Measurements from ENCODE around the gene CHCHD3.

CHCHD3 gene

DNA sequence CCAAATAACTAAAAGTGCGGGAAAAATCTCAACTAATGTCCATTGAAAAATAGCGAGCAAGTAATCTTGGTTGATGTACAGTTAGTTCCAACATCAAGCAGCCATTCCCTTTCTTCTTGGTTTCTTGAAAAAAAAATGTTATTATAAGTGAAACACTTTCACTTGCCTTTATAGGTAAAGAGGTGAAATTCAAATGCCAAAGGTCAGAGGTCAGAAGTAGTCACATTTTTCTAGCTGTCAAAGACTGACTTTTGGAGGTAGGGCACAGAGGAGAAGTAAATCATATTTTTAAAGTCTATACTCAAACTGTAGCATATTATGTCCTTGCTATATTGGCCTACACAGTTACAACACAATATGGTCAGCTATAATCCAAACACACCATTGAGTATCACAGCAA is 62.3 kb downstream of the CHCHD3 start:
- intact Hi-C loops (cut with DNase I): no loop called here
- no peak for DNase-seq

DNA sequence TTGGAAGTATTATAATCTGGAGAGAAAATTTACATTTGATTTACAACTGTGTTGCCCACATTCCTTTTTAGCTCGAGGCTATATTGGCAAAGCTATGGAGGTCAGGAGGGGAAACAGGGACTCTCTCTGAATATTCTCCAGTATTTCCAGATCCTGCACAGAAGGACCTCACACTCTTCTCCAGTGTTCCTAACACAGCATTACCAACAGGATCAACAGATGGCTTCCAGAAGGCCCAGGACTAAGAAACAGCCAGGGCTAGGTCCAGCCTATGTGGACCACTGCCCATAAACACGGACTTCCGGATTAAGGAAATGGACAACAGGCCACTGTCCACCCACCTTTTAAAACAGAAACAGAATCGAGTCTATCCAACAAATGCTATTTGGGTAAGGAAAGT is 65.3 kb downstream of the CHCHD3 start:
- no peak for DNase-seq
- intact Hi-C loops (cut with DNase I): no loop called here

DNA sequence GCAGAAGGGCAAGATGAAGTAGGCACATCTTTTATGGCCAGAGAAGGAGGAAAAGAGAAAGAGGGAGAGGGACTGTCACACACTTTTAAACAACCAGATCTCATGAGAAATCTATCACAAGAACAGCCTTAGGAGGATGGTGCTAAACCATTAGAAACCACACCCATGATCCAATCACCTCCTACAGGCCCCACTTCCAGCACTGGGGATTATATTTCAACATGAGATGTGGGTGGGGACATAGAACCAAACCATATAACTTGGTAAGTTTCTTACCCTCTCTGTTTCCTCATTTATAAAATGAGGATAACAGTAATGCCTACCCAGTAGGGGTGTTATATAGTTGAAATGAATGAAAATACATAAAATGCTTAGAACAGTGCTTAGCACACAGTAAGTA is 66.0 kb downstream of the CHCHD3 start:
- intact Hi-C loops (cut with DNase I): no loop called here

DNA sequence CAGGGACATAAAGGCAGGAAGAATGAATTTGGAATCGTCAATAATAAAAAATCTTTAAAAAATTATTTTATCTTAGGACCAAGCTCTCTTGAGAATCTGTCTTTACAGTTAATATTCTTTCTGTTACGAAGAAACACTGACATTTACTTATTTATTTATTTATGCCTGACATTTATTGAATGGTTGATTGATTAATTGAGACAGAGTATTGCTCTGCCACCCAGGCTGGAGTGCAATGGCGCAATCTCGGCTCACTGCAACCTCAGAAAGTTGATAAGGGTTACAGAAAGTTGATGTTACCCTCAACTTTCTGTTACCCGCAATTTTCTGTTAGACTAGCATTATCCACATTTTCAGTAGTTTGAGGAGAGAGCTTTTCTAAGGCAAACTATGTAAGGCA is 70.1 kb downstream of the CHCHD3 start:
- DNase-seq: no peak
- intact Hi-C loops (cut with DNase I): no loop called here

More for the DNA sequence above, 66.0 kb downstream of the CHCHD3 start:
- DNase-seq: no peak

DNA sequence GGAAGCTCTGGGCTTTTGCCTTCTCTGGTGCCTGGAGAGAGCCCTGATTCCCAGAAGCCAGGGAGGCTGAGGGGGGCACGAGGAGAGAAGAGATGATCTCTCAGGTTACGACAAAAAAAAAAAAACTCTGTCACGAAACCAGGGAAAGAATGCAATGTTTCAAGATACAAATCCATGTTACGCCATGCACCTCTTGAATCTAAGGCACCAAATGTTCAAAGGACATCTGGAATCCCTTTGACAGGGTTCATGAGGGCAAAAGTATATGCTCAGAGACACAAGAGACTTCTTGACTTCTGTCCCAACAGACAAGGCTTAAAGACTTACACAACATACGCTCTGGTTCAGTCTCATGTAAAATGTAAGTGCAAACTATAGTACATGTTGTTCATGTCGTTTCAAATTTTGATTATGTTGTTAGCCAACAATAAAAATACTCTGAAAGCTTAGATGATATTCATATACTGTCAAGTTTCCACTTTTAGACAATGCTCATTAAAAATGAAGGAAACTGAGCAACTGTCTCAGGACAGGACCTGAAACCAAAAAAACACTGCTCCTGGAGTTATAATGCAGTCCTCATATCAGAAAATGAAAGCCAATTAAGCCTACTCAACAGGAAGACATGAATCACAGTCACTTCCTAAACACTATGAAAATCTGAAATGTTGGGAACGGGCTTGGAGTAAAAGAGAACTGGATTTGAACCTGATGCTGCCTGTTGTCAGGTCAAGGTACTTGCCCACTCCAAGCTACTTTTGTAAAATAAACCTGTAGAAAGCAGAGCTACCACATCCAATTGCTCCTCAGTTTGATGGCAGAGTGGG is 72.3 kb downstream of the CHCHD3 start:
- intact Hi-C loops (cut with DNase I): no loop called here
- no peak for DNase-seq

DNA sequence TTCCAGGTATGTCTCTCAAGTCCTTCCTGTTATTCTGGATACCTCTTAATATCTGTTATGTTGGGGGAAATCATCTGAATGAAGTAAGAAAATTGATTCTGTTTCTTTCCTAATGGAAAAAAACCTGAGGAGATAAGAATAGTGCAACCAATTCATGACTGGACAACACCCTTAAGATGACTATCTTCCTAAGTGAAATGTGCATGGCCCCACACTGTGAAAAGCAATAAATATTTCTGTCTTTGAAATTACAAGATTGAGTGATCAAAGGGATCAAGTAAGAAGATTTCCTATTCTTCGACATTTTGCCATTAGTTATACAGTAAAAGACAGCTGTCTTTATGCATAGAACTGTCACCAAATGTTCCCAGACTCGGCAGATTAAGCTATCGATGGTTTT is 73.9 kb downstream of the CHCHD3 start:
- intact Hi-C loops (cut with DNase I): no loop called here
- no peak for DNase-seq

DNA sequence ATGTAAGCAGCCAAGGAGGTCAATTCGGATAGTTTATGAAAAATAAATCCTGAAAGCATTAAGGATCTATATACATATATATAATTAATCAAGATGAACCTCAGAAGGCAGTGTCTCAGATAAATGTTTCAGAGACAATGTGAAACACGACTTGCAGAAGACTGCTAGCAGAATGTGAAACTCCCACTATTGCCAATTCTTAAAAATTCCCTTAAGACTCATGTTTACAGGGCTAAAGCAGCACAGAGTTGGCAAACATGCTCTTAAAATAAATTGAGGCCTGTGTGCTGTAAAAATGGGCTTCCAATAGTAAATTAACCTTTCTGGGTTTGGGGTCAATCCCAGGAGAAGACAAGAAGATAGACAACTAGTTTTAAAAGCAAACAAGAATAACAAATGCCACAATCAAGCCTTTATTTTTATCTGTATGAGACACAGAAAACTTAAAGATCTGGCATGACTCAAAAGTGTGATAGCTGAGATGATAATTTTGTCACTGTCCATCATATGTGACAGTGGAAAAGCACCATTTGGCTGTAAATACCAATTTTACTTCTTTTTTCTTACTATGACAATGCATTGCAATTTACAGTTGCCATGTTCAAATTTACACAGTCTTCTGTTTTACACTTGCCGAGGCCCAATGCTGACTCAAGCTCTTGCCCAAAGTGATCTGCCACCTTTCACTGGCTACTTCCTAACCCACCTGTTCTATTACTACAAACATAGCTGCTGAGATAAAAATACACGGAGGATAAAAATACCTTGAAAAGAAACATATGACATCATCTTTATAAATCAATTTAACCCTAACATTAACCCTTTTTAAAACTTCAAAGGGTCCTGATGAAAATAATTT is 78.6 kb downstream of the CHCHD3 start:
- intact Hi-C loops (cut with DNase I): no loop called here
- DNase-seq: no peak

DNA sequence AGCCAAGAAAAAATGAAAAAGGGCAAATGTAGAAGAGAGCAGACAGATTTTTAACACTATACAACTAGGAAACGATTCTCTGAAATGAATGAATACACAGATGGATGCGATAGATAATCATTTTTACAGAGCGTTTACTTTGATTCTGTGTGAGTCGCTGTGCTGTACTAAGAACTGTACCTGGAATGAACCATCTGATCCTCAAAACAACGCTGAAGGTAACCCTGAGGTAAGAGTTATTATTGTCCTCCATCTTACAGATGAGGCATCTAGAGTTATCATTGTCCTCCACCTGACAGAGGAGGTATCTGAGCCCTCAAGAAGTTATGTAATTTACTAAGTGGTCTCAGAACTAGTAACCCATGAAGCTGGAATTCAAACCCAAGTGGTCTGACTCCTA is 80.2 kb downstream of the CHCHD3 start:
- intact Hi-C loops (cut with DNase I): no loop called here
- no peak for DNase-seq

DNA sequence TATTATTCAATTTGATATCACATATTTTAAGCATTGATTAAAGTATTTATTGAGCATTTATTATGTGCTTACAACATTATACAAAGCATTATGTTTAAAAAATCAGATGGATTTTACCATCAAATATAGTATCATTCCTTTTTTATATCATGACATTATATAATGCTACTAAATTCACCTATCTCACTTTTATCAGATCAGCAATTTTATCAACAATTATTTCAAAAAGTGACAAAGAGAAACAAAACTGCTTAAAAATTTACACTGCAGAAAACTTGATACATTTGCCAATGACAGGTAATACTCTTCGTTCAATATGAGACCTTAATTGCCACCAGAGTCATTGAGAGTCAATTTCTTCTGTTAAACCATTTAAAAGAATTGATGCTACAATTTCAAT is 82.0 kb downstream of the CHCHD3 start:
- intact Hi-C loops (cut with DNase I): no loop called here
- no peak for DNase-seq

DNA sequence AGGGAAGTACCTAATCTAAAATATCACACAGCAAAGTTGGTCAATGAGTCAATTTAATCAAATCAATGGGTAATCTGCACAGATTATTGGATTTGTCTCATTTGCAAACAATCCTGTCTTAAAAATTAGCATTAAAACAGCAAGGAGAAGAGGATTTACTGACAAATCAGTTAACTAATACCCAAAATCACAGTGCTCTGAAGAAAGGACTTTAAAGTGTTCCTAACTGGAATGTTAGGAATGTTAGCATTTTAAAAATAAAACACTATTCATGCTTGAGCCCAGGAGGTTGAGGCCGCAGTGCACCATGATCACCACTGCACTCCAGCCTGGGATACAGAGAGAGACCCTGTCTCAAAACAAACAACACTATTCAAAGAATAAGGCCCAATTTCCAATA is 83.1 kb downstream of the CHCHD3 start:
- no peak for DNase-seq
- intact Hi-C loops (cut with DNase I): no loop called here

DNA sequence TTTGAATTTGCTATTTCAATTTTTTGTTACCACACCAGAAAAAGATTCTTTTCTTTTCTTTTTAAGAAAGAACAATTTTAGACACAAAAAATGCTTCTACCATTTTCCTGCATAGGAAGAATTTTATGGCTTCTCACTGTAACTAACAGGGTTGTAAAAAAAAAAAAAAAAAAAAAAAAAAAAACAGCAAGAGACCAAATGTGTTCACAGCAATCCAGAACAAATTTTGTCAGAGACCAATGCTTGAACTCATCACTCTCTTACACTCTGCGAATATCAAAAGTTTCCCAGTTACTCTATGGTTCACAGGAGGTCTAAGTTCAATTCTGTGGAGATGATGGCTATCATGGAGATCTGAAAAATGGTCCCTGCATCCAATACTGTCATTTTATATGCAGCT is 84.4 kb downstream of the CHCHD3 start:
- intact Hi-C loops (cut with DNase I): no loop called here
- DNase-seq: no peak

DNA sequence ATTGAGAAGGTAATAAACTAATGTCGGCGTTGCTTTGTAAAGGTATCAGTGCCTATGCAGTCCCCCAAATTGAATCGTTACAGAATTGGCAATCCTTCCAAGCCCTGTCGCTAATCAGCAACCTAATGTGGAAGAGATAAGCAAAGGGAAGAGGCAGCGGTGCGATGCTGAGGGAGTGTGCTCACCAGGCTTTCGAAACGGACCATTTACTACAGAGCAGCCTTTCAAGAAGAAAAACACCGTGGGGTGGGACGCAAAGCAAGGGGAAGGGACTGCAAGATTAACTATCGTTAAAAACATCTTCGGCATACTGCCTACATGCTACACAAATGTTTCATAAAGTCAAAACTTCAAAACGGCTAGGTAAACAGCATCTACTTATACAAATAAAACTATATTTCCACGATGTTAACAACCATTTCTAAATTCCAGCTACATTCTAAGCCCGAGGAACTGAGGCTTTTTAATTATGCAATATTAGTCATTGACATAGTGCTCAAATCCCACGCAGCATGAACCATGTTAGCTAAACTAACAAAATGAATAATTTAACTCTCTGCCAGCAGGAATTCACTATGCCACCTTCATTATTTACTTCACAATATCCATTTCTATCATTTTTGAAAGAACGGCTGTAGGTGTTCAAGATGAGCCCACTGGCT is 85.2 kb downstream of the CHCHD3 start:
- intact Hi-C loops (cut with DNase I): no loop called here
- peak in 5 of 42 donors; percentile 9 to 40 (median 16) for DNase-seq

DNA sequence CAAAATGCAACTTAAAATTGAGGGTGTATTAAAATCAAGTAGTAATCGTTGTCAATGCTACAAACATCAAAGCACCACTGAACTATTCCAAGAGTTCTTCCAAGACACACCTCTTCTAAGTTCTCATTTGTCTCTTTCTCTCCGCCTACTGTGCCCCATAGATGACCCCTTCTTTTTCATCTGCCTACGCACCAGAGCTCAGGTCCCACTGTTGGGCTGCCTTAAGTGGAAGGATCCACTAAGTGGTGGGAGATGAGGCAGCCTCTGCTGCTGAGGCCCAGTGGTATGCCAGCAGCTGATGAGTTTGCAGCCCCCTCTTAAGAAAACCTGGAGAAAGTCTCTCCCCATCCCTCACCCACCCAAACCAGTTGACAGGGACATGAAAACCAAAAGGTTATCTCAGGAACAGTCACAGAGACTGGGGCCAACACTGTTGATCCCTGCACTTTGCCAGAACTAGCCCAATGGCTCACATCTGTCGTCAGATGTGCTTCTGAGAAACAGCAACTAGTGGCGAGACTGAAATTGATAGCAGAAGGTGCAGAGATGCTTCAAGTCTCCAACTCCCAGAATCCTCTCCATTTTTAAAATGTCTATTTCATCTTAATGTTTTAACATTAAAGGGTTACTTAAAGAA is 88.4 kb downstream of the CHCHD3 start:
- intact Hi-C loops (cut with DNase I): no loop called here
- DNase-seq: no peak

DNA sequence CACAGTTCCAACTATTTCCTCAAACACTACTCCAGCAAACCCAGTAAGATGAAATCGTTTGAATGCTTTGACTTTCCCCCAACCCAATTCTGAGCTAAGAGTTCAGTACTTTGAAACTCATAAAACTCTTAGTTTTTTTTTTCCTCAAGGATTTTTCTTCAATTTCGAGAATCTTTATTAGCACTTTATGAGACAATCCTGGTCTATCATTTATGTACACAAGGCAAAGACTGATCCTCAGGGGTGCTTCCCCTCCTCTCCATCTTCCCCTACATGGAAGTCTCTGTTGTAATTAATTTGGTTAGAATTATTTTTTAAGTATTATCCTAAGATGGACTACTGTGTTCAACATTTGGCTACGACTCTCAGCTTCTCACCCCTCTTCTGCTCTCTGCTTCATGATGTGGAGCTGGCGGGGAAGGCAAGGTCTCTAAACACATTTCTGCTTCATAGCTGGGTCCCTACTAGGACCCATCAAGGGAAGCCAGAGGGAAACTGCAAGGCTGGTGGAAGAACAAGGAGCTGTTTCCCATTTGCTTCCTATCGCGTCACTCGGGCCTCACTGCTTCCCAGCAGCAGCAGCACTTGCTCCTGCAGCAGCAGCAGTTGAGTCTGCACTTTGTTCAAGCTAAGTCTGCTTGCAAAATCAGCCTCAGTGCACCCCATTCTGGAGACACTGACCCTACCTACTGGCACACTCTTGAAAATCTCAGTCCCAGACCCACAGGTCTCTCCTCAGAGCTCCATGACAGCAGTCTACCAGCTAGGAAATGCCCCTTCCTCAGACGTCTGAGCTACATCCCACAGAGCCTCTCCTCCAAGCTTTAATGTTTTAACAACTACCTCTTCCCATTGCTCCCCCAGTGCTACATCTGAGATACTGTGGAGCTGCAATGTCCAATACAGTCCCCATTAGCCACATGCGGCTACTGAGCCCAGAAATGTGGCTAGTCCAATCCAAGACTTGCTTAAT is 90.0 kb downstream of the CHCHD3 start:
- DNase-seq: peak in 33 of 42 donors; percentile 7 to 69 (median 35)
- intact Hi-C loops (cut with DNase I): no loop called here

DNA sequence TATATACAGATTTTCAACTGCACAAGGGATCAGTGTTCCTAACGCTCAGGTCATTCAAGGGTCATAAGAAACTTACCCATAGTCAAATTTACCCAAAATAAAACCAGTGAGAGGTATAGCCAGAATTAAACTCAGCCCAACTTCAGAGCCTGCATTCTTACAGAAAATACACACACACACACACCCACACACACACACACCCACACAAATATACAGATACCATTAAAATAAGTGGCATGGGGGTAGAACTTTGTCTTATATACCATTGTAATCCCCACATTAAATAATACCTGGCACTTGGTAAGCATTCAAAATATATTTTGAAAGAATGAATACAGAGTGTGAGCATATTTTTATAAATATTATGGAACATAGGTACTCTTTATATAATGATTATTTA is 93.8 kb downstream of the CHCHD3 start:
- intact Hi-C loops (cut with DNase I): no loop called here

DNA sequence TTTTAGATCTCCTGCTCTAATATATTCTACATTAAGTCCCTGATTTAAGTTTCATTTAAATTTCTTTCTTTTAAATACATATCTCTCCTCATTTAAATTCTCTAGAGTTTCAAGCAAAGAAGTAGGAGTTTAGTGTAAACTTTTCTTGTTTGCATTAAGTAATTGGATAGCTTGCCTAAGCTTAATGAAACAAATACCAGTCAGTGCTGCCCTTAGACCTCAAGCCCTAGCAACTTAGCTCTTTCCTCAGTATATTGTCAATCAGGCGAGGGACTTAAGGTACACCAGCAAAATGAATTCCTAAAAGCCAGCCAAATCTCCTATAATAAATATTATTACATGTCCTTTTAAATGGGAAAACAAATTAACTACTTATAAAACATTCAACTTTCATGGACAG is 101.5 kb downstream of the CHCHD3 start:
- intact Hi-C loops (cut with DNase I): no loop called here

More for the DNA sequence above, 93.8 kb downstream of the CHCHD3 start:
- DNase-seq: no peak

DNA sequence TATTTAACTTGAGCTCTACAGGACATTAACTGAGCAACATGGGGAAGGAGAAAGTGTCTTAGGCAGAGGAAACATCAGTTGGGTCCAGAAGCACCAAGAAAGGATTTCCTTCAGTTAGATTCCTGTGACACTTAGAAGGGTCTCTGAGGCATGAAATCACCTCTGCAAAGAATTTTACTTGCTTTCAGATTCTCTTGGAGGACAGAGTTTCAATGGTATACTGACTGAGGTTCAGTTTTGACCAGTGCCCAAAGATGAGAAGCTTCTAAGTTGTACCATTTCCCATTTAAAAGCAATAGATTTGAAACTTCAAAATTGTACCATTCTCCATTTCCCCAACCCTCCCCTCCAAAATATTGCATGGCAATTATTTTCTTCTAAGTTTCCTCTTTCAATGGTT is 102.4 kb downstream of the CHCHD3 start:
- intact Hi-C loops (cut with DNase I): no loop called here

More for the DNA sequence above, 101.5 kb downstream of the CHCHD3 start:
- no peak for DNase-seq

DNA sequence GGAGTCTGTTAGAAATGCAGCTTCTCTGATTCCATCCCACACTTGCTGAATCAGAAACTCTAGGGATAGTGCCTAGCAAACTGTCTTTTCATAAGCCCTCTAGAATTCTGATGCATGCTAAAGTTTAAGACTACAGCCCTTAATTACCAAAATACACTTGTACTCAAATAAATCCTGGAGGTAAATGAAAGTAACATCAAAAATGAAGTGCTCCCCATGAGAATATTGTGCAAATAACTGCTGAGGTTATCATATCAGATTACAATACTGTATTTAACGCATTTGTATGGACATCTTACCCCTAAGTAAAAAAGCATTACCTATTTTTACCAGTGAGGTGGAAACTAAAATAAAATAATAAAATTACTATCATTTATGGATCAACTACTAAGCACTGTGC is 104.7 kb downstream of the CHCHD3 start:
- DNase-seq: no peak
- intact Hi-C loops (cut with DNase I): no loop called here

More for the DNA sequence above, 102.4 kb downstream of the CHCHD3 start:
- no peak for DNase-seq
